ENCODE data around the gene PARD3B.

Gene PARD3B

DNA sequence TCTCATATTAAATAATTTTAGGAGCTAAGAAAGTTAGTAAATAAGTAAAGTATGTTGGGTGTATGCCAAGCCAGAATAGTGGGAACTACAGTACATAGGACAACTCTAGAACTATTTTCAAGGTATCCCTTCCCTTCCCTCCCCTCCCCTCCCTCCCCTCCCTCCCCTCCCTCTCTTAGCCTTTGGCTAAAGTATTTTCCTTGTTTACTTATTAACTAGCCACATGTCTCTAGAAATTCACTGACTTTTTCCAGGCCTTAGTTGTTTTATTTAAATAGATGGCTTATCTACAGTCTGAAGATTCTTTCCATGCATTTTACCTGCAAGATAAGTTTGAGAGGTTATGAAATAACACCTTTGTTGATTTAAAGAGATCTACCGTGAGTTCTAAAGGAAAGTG is 402.1 kb downstream of the PARD3B start:
- H3K27ac Mint-ChIP-seq, result peak overlapping the region in 1 of 2 donors; percentile 35
- H3K9me3 Mint-ChIP-seq, result peaks cover 25 to 36% of the 10 kb centered on the region in 2 donors
- no peaks in the 10 kb centered on the region for H3K27me3 Mint-ChIP-seq
- no peak for DNase-seq
- no peak for ATAC-seq
- peaks cover 28% of the 10 kb centered on the region for H3K4me1 Mint-ChIP-seq
- H3K4me3 Mint-ChIP-seq, result no peak overlapping the region

DNA sequence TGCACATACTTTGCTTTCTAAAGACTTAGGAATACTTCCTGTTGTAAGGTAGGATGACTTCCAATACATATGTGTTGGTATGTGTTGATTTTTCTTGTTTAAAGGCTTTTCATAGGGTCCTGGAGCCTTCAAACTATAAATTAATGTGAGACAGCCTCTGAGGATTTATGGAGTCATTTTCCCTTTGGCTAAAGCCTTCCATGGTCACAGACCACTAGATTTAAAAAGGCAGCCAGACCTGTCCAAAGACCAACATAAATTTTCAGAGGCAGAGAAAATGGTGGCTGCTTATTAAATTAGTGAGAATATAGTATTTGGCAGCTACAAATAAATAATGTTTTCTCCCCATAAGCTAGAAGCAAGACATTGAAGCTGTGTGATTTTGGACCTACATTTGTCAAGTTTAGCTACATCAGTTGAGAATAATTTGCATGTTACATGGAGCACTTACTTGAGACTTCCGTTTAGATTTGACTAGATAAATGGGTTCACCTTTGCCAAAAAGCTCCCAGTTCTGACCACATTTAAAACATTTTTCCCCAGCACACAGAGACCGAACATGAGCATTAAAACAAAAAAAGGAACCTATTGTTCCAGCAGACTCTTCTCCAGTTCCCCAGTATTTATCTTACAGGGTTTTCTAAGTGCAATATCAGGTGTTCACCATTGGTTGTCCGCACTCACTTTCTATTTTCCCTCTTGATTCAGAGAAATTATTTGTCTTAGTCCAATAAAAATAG is 402.9 kb downstream of the PARD3B start:
- DNase-seq (no peak), ATAC-seq (no peak)
- Mint-ChIP-seq H3K27ac (peak overlapping the region in 1 of 2 donors; percentile 53), H3K27me3 (no peaks in the 10 kb centered on the region), H3K4me1 (peaks cover 28% of the 10 kb centered on the region), H3K4me3 (peak overlapping the region; percentile 39 to 57), H3K9me3 (peaks cover 25 to 34% of the 10 kb centered on the region in 2 donors)

DNA sequence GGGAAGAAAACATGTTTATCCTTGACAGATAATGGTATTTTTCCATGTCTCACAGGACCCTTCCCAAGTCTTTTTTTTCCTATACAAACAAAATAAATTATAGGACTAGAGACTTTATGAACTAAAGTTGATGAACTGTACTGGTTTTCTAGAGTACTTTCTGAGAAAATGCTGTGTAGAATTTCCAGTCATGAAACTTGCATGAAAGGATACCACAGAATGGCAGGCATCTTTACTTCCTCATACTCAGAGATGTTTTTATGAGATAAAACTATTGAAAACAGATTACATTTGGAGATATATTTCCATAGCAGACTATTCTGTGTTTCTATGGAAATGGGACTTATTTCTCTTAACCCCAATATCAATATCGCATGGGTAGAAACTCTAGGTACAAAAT is 403.5 kb downstream of the PARD3B start:
- H3K27me3 Mint-ChIP-seq, result no peaks in the 10 kb centered on the region
- DNase-seq, result no peak
- H3K4me1 Mint-ChIP-seq, result peaks cover 28% of the 10 kb centered on the region
- H3K9me3 Mint-ChIP-seq, result peaks cover 20 to 28% of the 10 kb centered on the region in 2 donors
- H3K27ac Mint-ChIP-seq, result peak overlapping the region in 1 of 2 donors; percentile 53
- H3K4me3 Mint-ChIP-seq, result peak overlapping the region; percentile 39 to 57
- ATAC-seq, result no peak

DNA sequence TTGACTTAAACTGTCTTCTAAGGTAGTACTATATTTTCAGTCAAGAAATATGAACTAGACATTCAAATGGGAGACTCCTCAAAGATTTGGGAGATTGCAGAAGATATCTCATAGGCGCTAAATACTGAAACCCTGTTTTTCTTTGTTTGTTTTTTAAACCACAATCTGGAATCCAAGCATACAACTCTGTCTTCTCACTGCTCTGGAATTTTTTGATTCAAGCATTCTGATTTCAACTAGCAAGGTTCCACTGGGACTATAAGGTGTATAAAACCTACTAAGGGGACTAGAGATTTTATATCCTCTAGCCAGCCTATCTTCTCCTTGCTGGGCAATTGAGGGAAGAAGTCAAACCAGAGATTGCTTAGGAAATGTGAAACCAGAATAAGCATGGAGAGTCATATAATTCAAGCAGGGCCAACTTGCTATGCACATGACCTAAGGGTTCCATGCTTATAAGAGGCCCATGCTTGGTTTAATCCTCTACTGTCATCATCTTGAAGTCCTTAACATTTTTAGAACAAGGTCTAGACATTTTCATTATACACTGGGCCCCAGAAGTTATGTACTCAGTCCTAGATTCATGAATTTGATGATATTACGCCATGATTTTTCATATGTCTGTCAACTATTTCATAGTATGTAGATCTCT is 405.5 kb downstream of the PARD3B start:
- Mint-ChIP-seq H3K4me3 (no peak overlapping the region), H3K27me3 (no peaks in the 10 kb centered on the region), H3K9me3 (peaks cover 9% of the 10 kb centered on the region in 2 donors), H3K4me1 (peaks cover 28% of the 10 kb centered on the region), H3K27ac (no peak overlapping the region)
- no peak for DNase-seq
- ATAC-seq, result no peak

DNA sequence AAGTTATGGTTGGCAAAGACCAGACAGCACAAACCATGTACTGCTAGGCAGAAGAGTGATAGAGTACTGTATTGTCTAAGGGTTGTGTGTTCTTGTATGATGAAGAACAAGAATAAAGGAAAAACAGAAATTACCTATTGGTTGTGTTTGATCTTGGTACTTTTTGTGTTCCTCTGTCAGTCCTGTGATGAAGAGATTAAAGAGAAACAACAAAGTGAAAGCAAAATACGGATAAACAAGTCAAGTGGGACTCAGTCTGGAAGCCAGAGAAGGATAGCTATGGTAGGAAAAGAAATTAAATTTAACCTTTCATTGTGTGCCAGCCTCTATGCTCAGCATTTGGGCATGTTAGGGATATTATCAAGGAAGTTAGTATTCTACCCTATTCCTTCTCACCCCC is 413.1 kb downstream of the PARD3B start:
- Mint-ChIP-seq H3K9me3 (peaks cover 5 to 10% of the 10 kb centered on the region in 2 donors), H3K27me3 (no peaks in the 10 kb centered on the region), H3K27ac (peak overlapping the region in 1 of 2 donors; percentile 64), H3K4me1 (peaks cover 15% of the 10 kb centered on the region), H3K4me3 (peak overlapping the region; percentile 48 to 68)
- DNase-seq, result no peak
- ATAC-seq, result no peak

DNA sequence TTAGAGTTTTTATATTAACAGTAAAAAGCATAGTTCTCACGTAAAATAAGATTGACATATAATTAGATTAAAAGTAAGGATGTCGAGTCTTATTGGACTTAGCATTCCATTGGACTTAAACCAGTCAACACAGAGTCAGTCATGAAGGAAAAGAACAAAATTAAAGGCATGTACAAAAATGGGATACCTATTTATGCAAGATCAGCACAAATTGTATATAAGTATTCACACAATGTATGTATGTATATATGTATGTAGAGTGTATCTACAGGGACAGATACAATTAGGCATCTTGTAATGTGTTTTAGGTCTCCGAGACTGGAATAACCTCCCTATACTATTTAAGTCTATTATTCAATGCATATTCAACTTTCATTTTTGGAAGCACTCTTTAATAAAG is 419.1 kb downstream of the PARD3B start:
- no peak for DNase-seq
- no peak overlapping the region for H3K27ac Mint-ChIP-seq
- no peak for ATAC-seq
- H3K4me1 Mint-ChIP-seq, result peaks cover 25% of the 10 kb centered on the region
- no peak overlapping the region for H3K4me3 Mint-ChIP-seq
- no peaks in the 10 kb centered on the region for H3K27me3 Mint-ChIP-seq
- peaks cover 5 to 10% of the 10 kb centered on the region in 2 donors for H3K9me3 Mint-ChIP-seq

DNA sequence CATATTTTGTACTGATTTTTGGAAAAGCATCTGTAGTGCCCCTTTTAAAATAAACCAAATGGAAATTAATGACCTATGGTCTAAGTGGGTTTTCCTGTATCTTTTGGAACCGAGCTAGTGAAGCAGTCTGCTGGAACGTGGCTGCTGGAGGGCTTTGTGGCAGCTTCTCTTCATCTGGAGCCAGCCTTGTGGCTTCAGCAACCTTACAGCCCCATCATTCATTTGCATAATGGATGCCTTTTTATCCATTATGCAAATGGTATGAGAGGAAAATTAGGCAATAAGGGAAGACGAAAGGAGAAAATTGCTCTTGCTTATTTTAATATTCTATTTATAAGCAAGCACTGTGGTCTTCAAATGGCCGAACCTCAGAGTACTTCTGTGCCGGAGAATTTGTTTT is 421.0 kb downstream of the PARD3B start:
- Mint-ChIP-seq H3K4me1 (peaks cover 38% of the 10 kb centered on the region), H3K27me3 (no peaks in the 10 kb centered on the region), H3K9me3 (peaks cover 0 to 1% of the 10 kb centered on the region in 2 donors), H3K4me3 (no peak overlapping the region), H3K27ac (no peak overlapping the region)
- no peak for DNase-seq
- no peak for ATAC-seq

DNA sequence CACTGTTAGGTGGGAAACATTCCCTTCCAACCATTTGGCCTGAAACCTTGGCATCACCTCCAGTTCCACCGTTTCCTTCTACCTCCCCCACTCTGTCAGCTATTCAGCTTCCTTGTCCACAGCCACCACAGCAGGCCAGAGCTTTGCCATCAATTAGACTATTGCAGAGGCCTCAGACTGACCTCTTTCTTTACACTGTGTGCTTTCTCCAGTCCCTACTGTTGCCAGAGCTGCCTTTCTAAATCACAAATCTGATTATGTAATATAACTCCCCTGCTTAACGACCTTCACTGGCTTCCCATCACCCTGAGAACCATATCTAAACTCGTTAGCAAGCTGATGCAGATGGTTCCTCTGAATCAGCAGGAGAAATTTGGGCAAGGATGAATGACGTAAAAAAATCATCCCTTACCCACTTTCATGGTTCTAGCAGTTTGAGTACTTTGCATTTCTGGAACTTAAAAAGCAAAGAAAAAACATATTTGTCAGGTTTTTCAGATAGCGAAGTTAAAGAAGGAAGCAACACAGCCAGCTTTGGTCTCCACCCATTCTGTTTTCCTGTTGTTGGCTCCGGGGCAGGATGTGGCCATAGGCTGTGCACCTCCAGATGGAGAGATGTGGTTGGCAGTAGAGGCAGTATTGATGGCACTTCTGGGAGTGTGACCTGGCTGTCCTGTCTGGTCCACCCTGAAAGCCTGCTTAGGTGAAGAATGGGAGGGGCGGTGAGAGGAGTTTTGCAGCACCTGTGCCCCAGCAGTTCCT is 422.1 kb downstream of the PARD3B start:
- Mint-ChIP-seq H3K9me3 (no peaks in the 10 kb centered on the region), H3K4me1 (peaks cover 42% of the 10 kb centered on the region), H3K27me3 (no peaks in the 10 kb centered on the region), H3K4me3 (peak overlapping the region; percentile 24 to 49), H3K27ac (peak overlapping the region in 1 of 2 donors; percentile 75)
- peak; percentile 86 for ATAC-seq
- DNase-seq, result peak in 1 of 2 donors; percentile 32

DNA sequence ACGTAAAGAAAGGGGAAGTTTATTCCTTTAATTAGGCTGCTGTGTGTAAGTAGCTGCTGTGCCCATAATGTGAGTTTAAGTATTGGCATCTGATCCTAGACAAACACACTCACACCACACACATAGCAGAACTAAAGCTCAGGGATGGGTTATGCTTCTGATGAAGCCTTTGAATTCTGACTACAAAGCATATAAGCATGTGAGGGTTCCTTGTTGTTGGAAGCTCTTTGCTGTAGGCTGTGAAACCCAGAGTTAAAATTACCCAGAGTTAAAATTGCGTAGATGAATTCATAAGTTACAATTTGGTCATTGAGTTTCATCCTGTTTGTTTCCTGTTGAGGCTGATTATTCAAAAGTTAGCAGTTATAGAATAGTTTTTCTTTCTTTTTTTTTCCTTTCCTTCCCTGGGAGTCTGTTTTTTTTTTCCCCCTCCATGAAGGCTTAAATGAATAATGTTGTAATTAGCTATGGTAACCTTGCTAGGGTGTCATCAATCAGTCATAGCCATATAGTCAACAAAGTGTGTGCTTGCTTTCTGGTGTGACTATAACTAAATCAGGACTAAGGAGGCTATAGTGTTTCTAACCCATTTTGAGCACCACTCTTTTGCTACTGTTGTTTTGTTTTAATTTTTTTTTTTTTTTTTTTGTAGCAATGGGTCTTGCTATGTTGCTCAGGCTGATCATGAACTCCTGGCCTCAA is 426.1 kb downstream of the PARD3B start:
- H3K9me3 Mint-ChIP-seq, result no peaks in the 10 kb centered on the region
- H3K4me3 Mint-ChIP-seq, result peak overlapping the region; percentile 15 to 41
- DNase-seq (no peak), ATAC-seq (peak; percentile 57)
- peaks cover 48% of the 10 kb centered on the region for H3K4me1 Mint-ChIP-seq
- H3K27me3 Mint-ChIP-seq, result no peaks in the 10 kb centered on the region
- H3K27ac Mint-ChIP-seq, result peak overlapping the region; percentile 30 to 69

DNA sequence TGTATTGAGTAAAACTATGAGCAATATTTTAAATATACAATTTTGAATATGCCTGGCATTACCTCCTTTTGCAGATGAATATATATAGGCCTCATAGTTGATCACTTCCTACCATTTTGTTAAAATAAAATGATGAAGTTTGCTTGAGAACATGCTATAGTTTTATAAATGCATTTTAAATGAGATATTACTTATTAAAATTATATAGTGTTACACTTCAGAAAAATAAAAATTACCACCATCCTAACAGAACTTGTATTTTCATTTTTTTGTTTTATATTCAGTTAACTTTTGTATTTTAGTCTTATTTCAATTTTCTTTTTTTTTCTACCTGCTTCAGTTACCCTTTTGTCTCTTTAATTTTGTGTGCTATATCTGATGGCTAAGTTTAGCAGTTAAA is 426.9 kb downstream of the PARD3B start:
- Mint-ChIP-seq H3K9me3 (peaks cover 0 to 4% of the 10 kb centered on the region in 2 donors), H3K4me1 (peaks cover 42% of the 10 kb centered on the region)

DNA sequence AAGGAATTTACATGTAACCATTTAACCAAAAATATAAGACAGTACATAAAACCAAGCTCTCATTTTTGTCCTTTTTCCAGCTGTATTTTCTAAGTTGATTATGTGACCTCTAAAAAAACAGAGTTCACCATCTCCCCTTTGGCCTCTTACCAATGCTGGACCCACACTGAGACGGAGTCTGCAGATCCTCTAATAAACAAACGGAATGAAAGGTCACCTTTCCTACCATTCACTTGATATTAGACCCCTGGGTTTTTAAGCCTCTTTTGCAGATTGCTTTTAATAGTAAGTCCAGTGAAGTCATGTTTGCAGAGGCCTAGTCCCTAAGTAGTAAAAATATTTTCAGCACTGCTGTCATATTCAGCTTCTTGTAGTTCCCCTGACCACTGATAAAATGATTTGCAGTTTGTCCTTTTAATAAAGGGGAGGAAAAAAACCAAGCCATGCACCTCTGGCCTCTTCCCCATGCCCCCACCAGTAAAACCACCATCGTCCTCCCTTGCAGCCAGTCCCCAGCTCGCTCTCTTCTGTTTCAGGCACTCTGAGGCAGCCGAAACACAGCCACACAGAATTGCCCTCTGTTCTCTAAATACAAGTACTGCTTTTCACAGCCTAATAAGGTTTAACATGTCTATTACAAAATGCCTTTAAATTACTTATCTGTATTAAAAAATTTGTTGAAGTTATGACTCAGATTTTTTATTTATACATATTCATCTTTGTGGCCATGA is 427.5 kb downstream of the PARD3B start:
- H3K27me3 Mint-ChIP-seq, result no peaks in the 10 kb centered on the region
- DNase-seq, result no peak
- peaks cover 35% of the 10 kb centered on the region for H3K4me1 Mint-ChIP-seq
- no peak for ATAC-seq
- H3K9me3 Mint-ChIP-seq, result peaks cover 0 to 4% of the 10 kb centered on the region in 2 donors
- H3K4me3 Mint-ChIP-seq, result no peak overlapping the region
- H3K27ac Mint-ChIP-seq, result peak overlapping the region in 1 of 2 donors; percentile 54

More for the DNA sequence above, 426.9 kb downstream of the PARD3B start:
- Mint-ChIP-seq H3K27me3 (no peaks in the 10 kb centered on the region), H3K4me3 (no peak overlapping the region), H3K27ac (no peak overlapping the region)
- DNase-seq (no peak), ATAC-seq (no peak)

DNA sequence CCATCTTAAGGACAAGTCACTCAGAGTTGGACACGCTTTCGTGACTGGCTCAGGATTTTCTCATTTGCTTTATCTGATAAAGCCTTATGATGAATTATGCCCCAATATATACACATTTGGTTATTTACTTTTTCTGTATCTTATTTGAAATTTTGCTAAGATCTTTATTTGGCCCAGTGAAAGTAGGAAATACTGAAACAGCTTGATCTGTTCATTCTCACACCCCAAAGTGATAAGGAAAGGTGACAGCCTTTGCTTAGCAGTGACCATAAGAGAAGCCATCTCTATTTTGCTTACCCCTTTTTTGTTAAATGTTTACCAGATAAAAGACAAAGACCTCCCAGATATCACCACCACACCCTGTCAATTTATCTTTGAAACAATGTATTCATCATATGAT is 428.3 kb downstream of the PARD3B start:
- ATAC-seq (no peak), DNase-seq (no peak)
- Mint-ChIP-seq H3K4me3 (no peak overlapping the region), H3K27me3 (no peaks in the 10 kb centered on the region), H3K27ac (no peak overlapping the region), H3K9me3 (peaks cover 0 to 4% of the 10 kb centered on the region in 2 donors), H3K4me1 (peaks cover 27% of the 10 kb centered on the region)

DNA sequence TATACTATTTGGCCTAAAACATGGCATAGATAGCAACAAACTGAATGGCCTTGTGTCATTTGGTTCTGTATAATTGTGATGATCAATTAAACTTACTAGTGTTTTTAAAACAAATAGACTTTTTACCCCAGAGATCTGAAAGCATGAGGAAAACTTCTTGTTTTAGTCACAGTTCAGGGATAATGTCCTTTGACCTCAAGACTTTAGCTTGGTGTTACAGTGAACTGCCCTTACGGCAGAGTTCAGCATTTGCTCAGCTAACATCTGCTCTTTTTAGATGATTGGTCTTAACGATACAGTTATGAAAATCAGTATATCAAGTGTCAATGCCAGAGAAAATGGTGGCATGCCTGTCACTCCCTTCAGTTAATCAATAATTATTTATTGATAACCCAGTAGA is 429.2 kb downstream of the PARD3B start:
- ATAC-seq (no peak), DNase-seq (no peak)
- peaks cover 22% of the 10 kb centered on the region for H3K4me1 Mint-ChIP-seq
- H3K27me3 Mint-ChIP-seq, result no peaks in the 10 kb centered on the region
- no peak overlapping the region for H3K27ac Mint-ChIP-seq
- peaks cover 4 to 7% of the 10 kb centered on the region in 2 donors for H3K9me3 Mint-ChIP-seq
- no peak overlapping the region for H3K4me3 Mint-ChIP-seq

DNA sequence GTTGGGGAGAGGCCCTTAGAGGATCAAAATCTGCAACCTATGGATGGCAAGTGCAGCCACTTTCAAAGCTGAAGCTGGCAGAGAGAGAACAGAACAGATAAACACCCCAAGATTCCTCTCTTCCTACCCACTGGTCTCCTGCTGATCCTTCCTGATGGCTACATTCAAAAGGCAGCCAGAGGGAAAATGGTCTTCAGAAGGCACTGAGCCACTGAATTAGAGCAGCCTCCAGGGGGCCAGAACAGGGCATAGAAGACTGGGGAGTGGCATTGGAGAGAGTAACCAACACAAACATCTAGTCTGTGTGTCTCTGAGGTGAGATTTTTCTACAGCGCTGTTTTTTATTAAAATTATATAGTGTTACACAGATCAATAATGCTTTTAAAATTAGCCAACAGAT is 432.6 kb downstream of the PARD3B start:
- Mint-ChIP-seq H3K4me3 (no peak overlapping the region), H3K27ac (no peak overlapping the region), H3K4me1 (peaks cover 7% of the 10 kb centered on the region), H3K27me3 (no peaks in the 10 kb centered on the region), H3K9me3 (peaks cover 4 to 10% of the 10 kb centered on the region in 2 donors)
- ATAC-seq, result no peak
- DNase-seq, result no peak

DNA sequence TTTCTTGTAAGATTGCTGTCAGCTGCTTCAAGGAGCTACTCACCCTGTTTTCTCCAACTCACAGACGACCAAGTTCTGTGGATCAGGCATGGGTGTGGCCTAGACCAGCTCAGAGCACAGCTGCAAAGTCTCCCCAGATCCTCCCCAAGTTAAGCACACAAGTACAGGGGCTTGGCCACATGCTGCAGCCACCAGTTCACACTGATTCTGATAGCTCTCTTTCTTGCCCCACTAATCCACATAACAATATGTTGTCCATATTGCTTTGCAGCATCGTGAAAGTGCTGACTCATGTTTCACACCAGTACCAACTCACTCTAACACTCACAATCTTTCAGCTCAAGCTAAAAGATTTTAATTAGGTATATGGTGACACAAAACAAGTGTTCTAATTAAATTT is 437.0 kb downstream of the PARD3B start:
- H3K27ac Mint-ChIP-seq, result peak overlapping the region in 1 of 2 donors; percentile 8
- peaks cover 5% of the 10 kb centered on the region for H3K4me1 Mint-ChIP-seq
- peaks cover 0 to 10% of the 10 kb centered on the region in 2 donors for H3K9me3 Mint-ChIP-seq
- H3K4me3 Mint-ChIP-seq, result no peak overlapping the region
- no peak for ATAC-seq
- no peaks in the 10 kb centered on the region for H3K27me3 Mint-ChIP-seq
- DNase-seq, result no peak
